Measurements from ENCODE around the gene REEP3. TPM values are rescaled to one million over a fixed set of nuclear protein-coding genes. Genes with fewer than 3 reads are reported as not detected.

The REEP3 gene
- total RNA-seq, 2 donors from 2014 or later = 12.7 to 14.8 TPM

GRCh38 chr10:63595072-63595471 lies 73.9 kb downstream of the REEP3 start:
- Mint-ChIP-seq H3K27me3 (no peaks in the 10 kb centered on the region), H3K4me1 (ENCODE audit: low read depth in 2 of 2) (no peaks in the 10 kb centered on the region), H3K9me3 (no peaks in the 10 kb centered on the region), H3K27ac (no peak overlapping the region), H3K4me3 (no peak overlapping the region), H3K36me3 (peaks cover 4% of the 10 kb centered on the region)
- DNase-seq (ENCODE audit: low spot score) (no peak), ATAC-seq (no peak)

GRCh38 chr10:63596924-63597323 lies 75.7 kb downstream of the REEP3 start:
- no peaks in the 10 kb centered on the region for H3K9me3 Mint-ChIP-seq
- H3K4me3 Mint-ChIP-seq = no peak overlapping the region
- ATAC-seq = no peak
- H3K27ac Mint-ChIP-seq = no peak overlapping the region
- peaks cover 4% of the 10 kb centered on the region for H3K36me3 Mint-ChIP-seq
- no peaks in the 10 kb centered on the region for H3K27me3 Mint-ChIP-seq
- H3K4me1 Mint-ChIP-seq (ENCODE audit: low read depth in 2 of 2) = no peaks in the 10 kb centered on the region
- DNase-seq (ENCODE audit: low spot score) = no peak

- no peaks in the 10 kb centered on the region for H3K4me1 Mint-ChIP-seq (ENCODE audit: low read depth in 2 of 2)
- no peaks in the 10 kb centered on the region for H3K27me3 Mint-ChIP-seq
- H3K36me3 Mint-ChIP-seq = no peaks in the 10 kb centered on the region
- H3K4me3 Mint-ChIP-seq = no peak overlapping the region
- ATAC-seq = no peak
- H3K27ac Mint-ChIP-seq = no peak overlapping the region
- no peaks in the 10 kb centered on the region for H3K9me3 Mint-ChIP-seq
- no peak for DNase-seq (ENCODE audit: low spot score)
Observed at GRCh38 chr10:63600540-63600939, 79.3 kb downstream of the REEP3 start.

GRCh38 chr10:63603709-63604445 lies 82.7 kb downstream of the REEP3 start:
- H3K27ac Mint-ChIP-seq = no peak overlapping the region
- no peak for DNase-seq (ENCODE audit: low spot score)
- H3K27me3 Mint-ChIP-seq = no peaks in the 10 kb centered on the region
- ATAC-seq = no peak
- no peaks in the 10 kb centered on the region for H3K4me1 Mint-ChIP-seq (ENCODE audit: low read depth in 2 of 2)
- H3K4me3 Mint-ChIP-seq = no peak overlapping the region
- H3K9me3 Mint-ChIP-seq = no peaks in the 10 kb centered on the region
- H3K36me3 Mint-ChIP-seq = no peaks in the 10 kb centered on the region

GRCh38 chr10:63605197-63605967 lies 84.2 kb downstream of the REEP3 start:
- no peaks in the 10 kb centered on the region for H3K4me1 Mint-ChIP-seq (ENCODE audit: low read depth in 2 of 2)
- no peak for ATAC-seq
- no peaks in the 10 kb centered on the region for H3K9me3 Mint-ChIP-seq
- H3K36me3 Mint-ChIP-seq = no peaks in the 10 kb centered on the region
- H3K27me3 Mint-ChIP-seq = no peaks in the 10 kb centered on the region
- no peak overlapping the region for H3K4me3 Mint-ChIP-seq
- DNase-seq (ENCODE audit: low spot score) = no peak
- no peak overlapping the region for H3K27ac Mint-ChIP-seq

GRCh38 chr10:63608511-63608910 lies 87.3 kb downstream of the REEP3 start:
- Mint-ChIP-seq H3K27ac (no peak overlapping the region), H3K36me3 (no peaks in the 10 kb centered on the region), H3K27me3 (no peaks in the 10 kb centered on the region), H3K4me1 (ENCODE audit: low read depth in 2 of 2) (peaks cover 2 to 6% of the 10 kb centered on the region in 2 donors), H3K9me3 (no peaks in the 10 kb centered on the region), H3K4me3 (no peak overlapping the region)
- ATAC-seq (no peak), DNase-seq (ENCODE audit: low spot score) (no peak)

- ATAC-seq (peak in 1 of 2 donors; percentile 48), DNase-seq (ENCODE audit: low spot score) (no peak)
- peaks cover 2 to 6% of the 10 kb centered on the region in 2 donors for H3K4me1 Mint-ChIP-seq (ENCODE audit: low read depth in 2 of 2)
- no peak overlapping the region for H3K27ac Mint-ChIP-seq
- no peaks in the 10 kb centered on the region for H3K9me3 Mint-ChIP-seq
- H3K36me3 Mint-ChIP-seq = no peaks in the 10 kb centered on the region
- no peaks in the 10 kb centered on the region for H3K27me3 Mint-ChIP-seq
- no peak overlapping the region for H3K4me3 Mint-ChIP-seq
Observed at GRCh38 chr10:63611078-63611477, 89.9 kb downstream of the REEP3 start.

- no peak for ATAC-seq
- no peaks in the 10 kb centered on the region for H3K9me3 Mint-ChIP-seq
- DNase-seq (ENCODE audit: low spot score) = no peak
- no peaks in the 10 kb centered on the region for H3K27me3 Mint-ChIP-seq
- H3K27ac Mint-ChIP-seq = no peak overlapping the region
- no peak overlapping the region for H3K4me3 Mint-ChIP-seq
- peaks cover 3% of the 10 kb centered on the region for H3K36me3 Mint-ChIP-seq
- H3K4me1 Mint-ChIP-seq (ENCODE audit: low read depth in 2 of 2) = peaks cover 2 to 6% of the 10 kb centered on the region in 2 donors
Observed at GRCh38 chr10:63614371-63614891, 93.2 kb downstream of the REEP3 start.

GRCh38 chr10:63618552-63618951 lies 97.4 kb downstream of the REEP3 start:
- ATAC-seq = no peak

GRCh38 chr10:63619426-63619825 lies 98.2 kb downstream of the REEP3 start:
- Mint-ChIP-seq H3K27ac (no peak overlapping the region), H3K36me3 (peaks cover 5% of the 10 kb centered on the region), H3K27me3 (no peaks in the 10 kb centered on the region), H3K4me1 (ENCODE audit: low read depth in 2 of 2) (no peaks in the 10 kb centered on the region), H3K4me3 (no peak overlapping the region), H3K9me3 (no peaks in the 10 kb centered on the region)
- ATAC-seq = no peak
- DNase-seq (ENCODE audit: low spot score) = no peak

More at GRCh38 chr10:63618552-63618951, 97.4 kb downstream of the REEP3 start:
- Mint-ChIP-seq H3K9me3 (no peaks in the 10 kb centered on the region), H3K27ac (no peak overlapping the region), H3K4me3 (no peak overlapping the region), H3K27me3 (no peaks in the 10 kb centered on the region), H3K36me3 (peaks cover 5% of the 10 kb centered on the region), H3K4me1 (ENCODE audit: low read depth in 2 of 2) (no peaks in the 10 kb centered on the region)
- no peak for DNase-seq (ENCODE audit: low spot score)

- no peak overlapping the region for H3K4me3 Mint-ChIP-seq
- peaks cover 5% of the 10 kb centered on the region for H3K36me3 Mint-ChIP-seq
- no peak overlapping the region for H3K27ac Mint-ChIP-seq
- no peaks in the 10 kb centered on the region for H3K4me1 Mint-ChIP-seq (ENCODE audit: low read depth in 2 of 2)
- DNase-seq (ENCODE audit: low spot score) (no peak), ATAC-seq (no peak)
- no peaks in the 10 kb centered on the region for H3K27me3 Mint-ChIP-seq
- no peaks in the 10 kb centered on the region for H3K9me3 Mint-ChIP-seq
Observed at GRCh38 chr10:63622097-63622496, 100.9 kb downstream of the REEP3 start.

GRCh38 chr10:63624701-63625100 lies 103.5 kb downstream of the REEP3 start:
- DNase-seq (ENCODE audit: low spot score) = no peak
- H3K27me3 Mint-ChIP-seq = peaks cover 5 to 6% of the 10 kb centered on the region in 2 donors
- peaks cover 12 to 15% of the 10 kb centered on the region in 2 donors for H3K4me1 Mint-ChIP-seq (ENCODE audit: low read depth in 2 of 2)
- H3K27ac Mint-ChIP-seq = no peak overlapping the region
- H3K36me3 Mint-ChIP-seq = no peaks in the 10 kb centered on the region
- H3K4me3 Mint-ChIP-seq = no peak overlapping the region
- no peaks in the 10 kb centered on the region for H3K9me3 Mint-ChIP-seq
- ATAC-seq = no peak

GRCh38 chr10:63627396-63627795 lies 106.2 kb downstream of the REEP3 start:
- no peaks in the 10 kb centered on the region for H3K9me3 Mint-ChIP-seq
- no peak for DNase-seq (ENCODE audit: low spot score)
- H3K4me3 Mint-ChIP-seq = no peak overlapping the region
- H3K4me1 Mint-ChIP-seq (ENCODE audit: low read depth in 2 of 2) = peaks cover 13 to 17% of the 10 kb centered on the region in 2 donors
- H3K27ac Mint-ChIP-seq = no peak overlapping the region
- H3K36me3 Mint-ChIP-seq = no peaks in the 10 kb centered on the region
- peaks cover 6 to 8% of the 10 kb centered on the region in 2 donors for H3K27me3 Mint-ChIP-seq
- no peak for ATAC-seq

GRCh38 chr10:63627881-63628296 lies 106.7 kb downstream of the REEP3 start:
- ATAC-seq (no peak), DNase-seq (ENCODE audit: low spot score) (no peak)
- no peak overlapping the region for H3K4me3 Mint-ChIP-seq
- peak overlapping the region in 1 of 2 donors; percentile 5 for H3K27ac Mint-ChIP-seq
- H3K27me3 Mint-ChIP-seq = peaks cover 6 to 9% of the 10 kb centered on the region in 2 donors
- no peaks in the 10 kb centered on the region for H3K36me3 Mint-ChIP-seq
- peaks cover 13 to 17% of the 10 kb centered on the region in 2 donors for H3K4me1 Mint-ChIP-seq (ENCODE audit: low read depth in 2 of 2)
- H3K9me3 Mint-ChIP-seq = no peaks in the 10 kb centered on the region
